ENCODE results near the gene SPINK6.

Gene SPINK6

DNA sequence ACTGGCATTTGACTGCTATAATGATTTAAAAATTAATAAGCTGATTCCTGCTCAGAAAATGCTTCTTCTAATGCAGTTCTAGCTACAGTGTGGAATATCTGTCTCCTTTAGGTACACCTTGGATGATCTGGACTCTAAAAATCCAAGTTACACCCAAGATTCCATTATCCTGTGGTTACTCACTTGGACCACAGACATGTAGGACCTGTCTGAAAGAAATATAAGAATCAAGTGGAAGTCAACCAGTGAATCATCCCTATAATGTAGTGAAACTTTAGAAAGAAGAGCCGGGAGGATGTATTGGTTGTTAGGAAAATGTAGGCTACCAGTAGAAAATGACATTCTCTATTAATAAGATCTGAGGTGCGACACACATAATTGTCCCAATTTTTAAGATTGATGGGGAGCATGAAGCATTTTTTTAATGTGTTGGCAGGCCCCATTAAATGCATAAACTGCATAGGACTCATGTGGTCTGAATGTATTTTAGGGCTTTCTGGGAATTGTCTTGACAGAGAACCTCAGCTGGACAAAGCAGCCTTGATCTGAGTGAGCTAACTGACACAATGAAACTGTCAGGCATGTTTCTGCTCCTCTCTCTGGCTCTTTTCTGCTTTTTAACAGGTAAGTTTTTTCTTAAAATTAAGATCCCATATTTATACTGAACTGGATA lies at the start of gene SPINK6:
SPINK6 (plus strand) TSS at position 512 of the 673 bp plus-strand sequence; CDS start at position 567, 55 bp downstream.
- no peak for DNase-seq (ENCODE audit: low spot score)

GRCh38 chr5:148156609-148157008 lies 46.2 kb upstream of the SPINK6 start:
- DNase-seq (ENCODE audit: low spot score), result no peak

DNA sequence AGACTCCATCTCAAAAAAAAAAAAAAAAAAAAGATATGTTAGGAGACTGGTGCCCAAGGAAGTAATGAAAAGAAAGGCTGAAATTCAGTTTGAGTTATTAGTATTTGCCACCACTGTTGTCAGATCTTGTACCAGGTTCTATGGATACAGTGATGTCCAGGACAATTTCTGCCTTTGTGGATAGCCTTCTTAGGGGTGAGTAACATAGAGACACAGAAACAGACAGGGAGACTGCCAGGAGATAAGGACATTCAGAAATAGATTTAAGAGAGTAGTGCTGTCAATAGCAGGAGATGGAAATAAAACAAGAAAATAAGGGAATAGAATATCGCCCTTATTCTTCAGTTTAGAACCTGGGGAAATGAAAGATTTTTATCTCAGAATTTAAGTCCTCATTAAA lies 40.8 kb upstream of the SPINK6 start:
- DNase-seq (ENCODE audit: low spot score), result no peak

DNA sequence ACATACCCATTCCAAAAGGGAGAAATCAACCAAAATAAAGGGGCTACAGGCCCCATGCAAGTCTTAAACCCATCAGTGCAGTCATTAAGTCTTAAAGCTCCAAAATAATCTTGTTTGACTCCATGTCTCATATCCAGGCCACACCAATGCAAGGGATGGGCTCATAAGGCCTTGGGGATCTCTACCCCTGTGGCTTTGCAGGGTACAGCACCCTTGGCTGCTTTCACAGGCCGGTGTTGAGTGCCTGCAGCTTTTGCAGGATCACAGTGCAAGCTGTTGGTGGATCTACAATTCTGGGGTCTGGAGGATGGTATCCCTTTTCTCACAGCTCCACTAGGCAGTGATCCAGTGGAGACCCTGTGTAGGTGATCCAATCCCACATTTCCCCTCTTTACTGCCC lies 39.5 kb upstream of the SPINK6 start:
- no peak for DNase-seq (ENCODE audit: low spot score)

DNA sequence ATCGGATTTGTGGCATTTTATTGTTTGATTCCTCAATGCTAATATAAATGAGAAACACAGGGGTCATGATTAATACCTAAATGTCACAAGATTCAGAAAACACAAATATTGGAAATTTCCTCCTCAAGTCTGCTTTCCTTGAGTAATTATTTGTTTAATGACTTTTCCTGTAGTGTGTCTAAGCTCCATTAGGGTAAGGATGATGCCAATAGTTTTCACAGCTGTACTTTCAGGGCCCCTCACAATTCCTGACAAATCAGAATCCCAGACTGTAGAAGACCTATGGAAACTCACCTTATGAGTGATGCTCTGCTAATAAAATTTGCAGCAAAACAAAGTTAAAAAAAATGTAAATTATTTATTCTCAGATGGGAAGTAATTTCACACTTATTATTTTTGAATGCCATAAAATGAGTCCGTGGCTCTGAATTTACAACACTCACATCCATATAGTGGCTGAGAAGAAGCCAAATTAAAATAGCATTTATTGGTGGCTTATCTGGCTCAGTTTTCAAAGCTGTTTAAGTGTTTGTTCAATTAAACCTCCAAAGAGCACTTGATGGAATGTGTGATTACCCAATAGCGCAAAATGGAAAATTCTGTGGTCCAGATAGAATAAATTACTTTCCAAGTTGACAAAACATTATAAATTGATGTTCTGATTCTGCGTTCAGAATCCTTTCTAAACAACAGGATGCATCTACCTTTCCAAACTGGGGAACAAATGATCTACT lies 36.1 kb upstream of the SPINK6 start:
- no peak for DNase-seq (ENCODE audit: low spot score)

DNA sequence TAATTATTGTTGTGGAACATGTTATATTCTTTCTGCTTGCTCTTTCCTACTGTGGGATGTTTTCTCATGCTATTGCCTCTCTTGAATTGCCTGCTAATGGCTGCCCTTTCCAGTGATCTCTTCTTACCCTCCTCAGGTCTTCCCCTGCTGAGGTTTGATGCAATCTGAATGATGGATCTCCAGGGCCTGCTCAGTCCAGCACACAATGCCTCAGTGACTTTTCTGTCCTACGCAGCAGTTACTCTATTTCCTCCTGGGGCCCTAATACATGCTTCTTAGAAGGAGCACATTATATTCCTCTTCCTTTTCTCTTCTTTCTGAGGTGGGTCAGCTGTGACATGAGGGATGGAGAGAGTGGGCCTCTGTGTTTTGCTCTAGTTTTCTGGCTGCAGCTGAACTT lies 34.6 kb upstream of the SPINK6 start, which contains the start of gene SPINK14:
SPINK14 (plus strand) TSS at position 301 of the 400 bp plus-strand sequence. CDS start 1,187 bp downstream, outside the sequence.
- DNase-seq (ENCODE audit: low spot score), result no peak

- DNase-seq (ENCODE audit: low spot score), result no peak
Observed at GRCh38 chr5:148172377-148172776, 30.5 kb upstream of the SPINK6 start.

- DNase-seq (ENCODE audit: low spot score), result no peak
Observed at GRCh38 chr5:148176480-148176879, 26.4 kb upstream of the SPINK6 start.

DNA sequence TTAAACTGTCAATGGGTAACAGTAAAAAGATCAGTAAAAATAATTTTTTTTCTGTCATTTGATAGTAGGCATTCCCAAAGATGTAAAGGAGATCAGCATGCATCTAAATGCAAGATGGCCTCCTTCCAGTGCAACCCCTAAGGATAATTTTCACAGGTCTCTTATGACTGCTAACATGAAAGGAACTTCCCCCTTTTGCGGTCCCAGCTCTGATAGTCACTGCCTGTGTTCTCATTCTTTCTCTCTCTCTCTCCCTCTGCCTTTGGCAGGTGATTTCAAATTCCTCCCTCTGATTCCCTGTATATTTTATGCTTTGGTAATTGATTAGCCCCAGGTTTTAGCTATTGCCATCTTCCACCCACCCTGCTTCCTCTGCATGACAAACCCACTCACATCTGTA lies 25.6 kb upstream of the SPINK6 start:
- DNase-seq (ENCODE audit: low spot score), result no peak

- peak; percentile 30 for DNase-seq (ENCODE audit: low spot score)
Observed at GRCh38 chr5:148179234-148179824, 23.5 kb upstream of the SPINK6 start.

GRCh38 chr5:148186248-148187003 lies 16.4 kb upstream of the SPINK6 start:
- DNase-seq (ENCODE audit: low spot score), result no peak

- DNase-seq (ENCODE audit: low spot score), result no peak
Observed at GRCh38 chr5:148191010-148191409, 11.8 kb upstream of the SPINK6 start.

DNA sequence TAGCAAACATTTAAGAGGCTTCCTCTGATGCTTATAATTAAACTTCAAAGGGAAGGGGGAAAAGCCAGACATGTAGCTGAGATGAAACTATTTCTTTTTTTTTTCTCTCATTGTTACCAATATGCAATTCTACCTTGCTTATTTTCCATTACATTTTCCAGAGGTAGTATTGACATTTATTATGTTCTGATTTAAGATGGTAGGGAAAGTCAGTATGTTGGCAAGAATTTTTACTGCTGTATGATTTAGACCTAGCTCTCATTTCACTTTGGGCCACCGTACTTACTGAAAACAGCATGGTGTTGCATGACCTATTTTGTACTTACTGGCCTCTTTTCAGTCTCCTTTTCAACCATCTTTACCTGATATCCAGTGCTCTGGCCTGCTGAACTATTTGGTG lies 9.6 kb upstream of the SPINK6 start:
- DNase-seq (ENCODE audit: low spot score), result no peak

DNA sequence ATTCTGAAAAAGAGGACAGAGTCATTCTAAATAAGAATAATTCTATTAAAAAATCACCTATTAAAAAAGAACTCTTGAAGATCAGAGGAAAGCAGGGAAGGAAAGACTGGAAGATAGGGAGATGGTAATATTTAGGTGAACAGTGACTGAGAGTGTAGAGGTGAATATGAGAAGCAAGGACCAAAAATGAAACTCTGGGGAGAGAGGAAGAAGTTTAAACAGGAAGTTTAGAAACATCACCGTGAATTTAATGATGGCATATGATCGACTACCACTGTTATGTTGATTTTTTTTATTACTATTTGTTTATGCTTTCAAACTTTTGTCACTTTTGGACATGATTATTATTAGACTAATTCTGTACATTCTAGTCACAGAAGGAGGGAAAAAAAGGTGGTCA lies 1.7 kb upstream of the SPINK6 start:
- no peak for DNase-seq (ENCODE audit: low spot score)

DNA sequence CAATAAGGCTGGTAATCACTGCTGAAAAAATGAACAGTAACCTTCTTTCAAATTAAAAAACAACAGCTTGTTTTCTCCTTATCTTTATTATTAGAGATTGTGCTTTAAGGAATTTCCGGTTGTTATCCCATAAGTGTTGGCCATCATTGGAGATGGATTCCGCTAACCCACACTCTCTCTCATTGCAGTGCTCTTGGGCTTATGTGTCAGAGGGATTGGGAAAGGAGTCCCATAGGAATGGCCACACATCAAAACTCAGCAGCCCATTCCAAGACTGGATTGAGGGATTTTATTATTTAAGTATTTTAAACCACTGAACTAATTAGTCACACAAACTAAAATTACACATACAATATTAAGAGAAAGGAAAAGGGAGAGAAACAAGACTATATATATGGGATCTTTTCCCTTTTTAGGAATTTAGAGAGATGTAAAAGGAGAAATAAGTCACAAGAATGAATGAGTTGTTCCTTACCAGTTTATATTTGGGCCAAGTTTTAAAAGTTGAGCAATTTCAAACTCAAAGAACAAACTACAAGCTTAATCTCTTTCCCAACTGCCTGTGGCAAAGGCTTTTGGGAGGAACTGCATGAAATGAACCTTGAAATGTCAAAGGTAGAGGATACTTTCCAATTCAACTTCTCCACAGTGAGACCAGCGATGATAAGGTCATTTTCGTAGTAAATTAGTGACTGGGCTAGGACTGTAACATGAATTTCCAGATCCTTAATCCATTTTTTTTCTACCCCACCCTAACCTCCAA lies 2.4 kb downstream of the SPINK6 start:
- DNase-seq (ENCODE audit: low spot score), result no peak

DNA sequence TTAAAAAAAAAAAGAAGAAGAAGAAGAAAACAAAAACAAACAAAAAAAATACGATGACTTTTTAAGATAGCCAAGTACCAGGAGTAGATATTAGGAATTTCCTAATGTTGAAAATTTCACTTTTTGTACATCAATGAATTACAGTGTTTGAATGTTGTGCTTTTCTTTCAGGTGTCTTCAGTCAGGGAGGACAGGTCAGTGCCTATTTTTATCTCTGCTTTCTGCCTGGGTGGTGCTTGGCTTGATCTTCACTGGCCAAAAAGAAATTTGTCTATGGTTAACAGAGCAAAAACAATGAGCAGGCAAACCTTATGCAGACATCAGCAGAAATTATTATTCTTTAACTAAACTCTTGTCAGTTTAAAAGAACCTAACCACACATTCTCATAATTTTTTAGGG lies 3.0 kb downstream of the SPINK6 start:
- DNase-seq (ENCODE audit: low spot score), result no peak

- peak; percentile 3 for DNase-seq (ENCODE audit: low spot score)
Observed at GRCh38 chr5:148206620-148207019, 3.8 kb downstream of the SPINK6 start.

GRCh38 chr5:148208226-148208625 lies 5.4 kb downstream of the SPINK6 start:
- DNase-seq (ENCODE audit: low spot score), result no peak

- no peak for DNase-seq (ENCODE audit: low spot score)
Observed at GRCh38 chr5:148209151-148209770, 6.4 kb downstream of the SPINK6 start.

- DNase-seq (ENCODE audit: low spot score), result no peak
Observed at GRCh38 chr5:148214665-148215185, 11.9 kb downstream of the SPINK6 start.

- no peak for DNase-seq (ENCODE audit: low spot score)
Observed at GRCh38 chr5:148221508-148221907, 18.7 kb downstream of the SPINK6 start.
